Measurements from ENCODE around the gene SSBP4. TPM values are rescaled to one million over a fixed set of nuclear protein-coding genes. Genes with fewer than 3 reads are reported as not detected.

Gene SSBP4
- total RNA-seq, 1 donor from 2014 or later: 71.8 TPM

- H3K4me3 Mint-ChIP-seq: no peak overlapping the region
- no peak for DNase-seq (ENCODE audit: low read depth, low spot score)
- TF ChIP-seq CTCF (conservative IDR thresholded peaks at IDR 0.05): no peak
- no peaks in the 10 kb centered on the region for H3K27me3 Mint-ChIP-seq (ENCODE audit: low read depth)
- H3K36me3 Mint-ChIP-seq (ENCODE audit: low read depth): no peaks in the 10 kb centered on the region
- peaks cover 3% of the 10 kb centered on the region for H3K4me1 Mint-ChIP-seq
- no peaks in the 10 kb centered on the region for H3K9me3 Mint-ChIP-seq
- H3K27ac Mint-ChIP-seq (ENCODE audit: unreplicated experiment): no peak overlapping the region
These were observed 51.6 kb downstream of the SSBP4 start for GRCh38 chr19:18470787-18471186.

GRCh38 chr19:18473003-18473705, 54.0 kb downstream of the SSBP4 start:
- no peak overlapping the region for H3K27ac Mint-ChIP-seq (ENCODE audit: unreplicated experiment)
- H3K27me3 Mint-ChIP-seq (ENCODE audit: low read depth): no peaks in the 10 kb centered on the region
- H3K9me3 Mint-ChIP-seq: no peaks in the 10 kb centered on the region
- H3K4me3 Mint-ChIP-seq: no peak overlapping the region
- no peak for TF ChIP-seq CTCF (conservative IDR thresholded peaks at IDR 0.05)
- peaks cover 4% of the 10 kb centered on the region for H3K36me3 Mint-ChIP-seq (ENCODE audit: low read depth)
- peaks cover 18% of the 10 kb centered on the region for H3K4me1 Mint-ChIP-seq
- no peak for DNase-seq (ENCODE audit: low read depth, low spot score)

- TF ChIP-seq CTCF (conservative IDR thresholded peaks at IDR 0.05): no peak
- Mint-ChIP-seq H3K4me1 (peaks cover 20% of the 10 kb centered on the region), H3K9me3 (no peaks in the 10 kb centered on the region), H3K4me3 (no peak overlapping the region), H3K36me3 (ENCODE audit: low read depth) (peaks cover 4% of the 10 kb centered on the region), H3K27ac (ENCODE audit: unreplicated experiment) (no peak overlapping the region), H3K27me3 (ENCODE audit: low read depth) (no peaks in the 10 kb centered on the region)
- DNase-seq (ENCODE audit: low read depth, low spot score): no peak
These were observed 54.5 kb downstream of the SSBP4 start for GRCh38 chr19:18473706-18474087.

- Mint-ChIP-seq H3K4me3 (no peak overlapping the region), H3K27ac (ENCODE audit: unreplicated experiment) (peak overlapping the region; percentile 57), H3K4me1 (peaks cover 25% of the 10 kb centered on the region), H3K9me3 (no peaks in the 10 kb centered on the region), H3K27me3 (ENCODE audit: low read depth) (no peaks in the 10 kb centered on the region), H3K36me3 (ENCODE audit: low read depth) (peaks cover 4% of the 10 kb centered on the region)
- no peak for DNase-seq (ENCODE audit: low read depth, low spot score)
- no peak for TF ChIP-seq CTCF (conservative IDR thresholded peaks at IDR 0.05)
These were observed 55.2 kb downstream of the SSBP4 start for GRCh38 chr19:18474366-18474887.

- H3K4me1 Mint-ChIP-seq: peaks cover 29% of the 10 kb centered on the region
- no peak overlapping the region for H3K4me3 Mint-ChIP-seq
- peaks cover 4% of the 10 kb centered on the region for H3K36me3 Mint-ChIP-seq (ENCODE audit: low read depth)
- H3K27me3 Mint-ChIP-seq (ENCODE audit: low read depth): no peaks in the 10 kb centered on the region
- TF ChIP-seq CTCF (conservative IDR thresholded peaks at IDR 0.05): no peak
- no peak for DNase-seq (ENCODE audit: low read depth, low spot score)
- H3K9me3 Mint-ChIP-seq: no peaks in the 10 kb centered on the region
- H3K27ac Mint-ChIP-seq (ENCODE audit: unreplicated experiment): no peak overlapping the region
These were observed 55.8 kb downstream of the SSBP4 start for GRCh38 chr19:18475004-18475453.
